Measurements from ENCODE around the gene RBM8A. TPM values are rescaled to one million over a fixed set of nuclear protein-coding genes. Genes with fewer than 3 reads are reported as not detected.

RBM8A gene
- total and polyA plus RNA-seq, 4 donors, result 48.8 to 66.2 (median 57.5) TPM

DNA sequence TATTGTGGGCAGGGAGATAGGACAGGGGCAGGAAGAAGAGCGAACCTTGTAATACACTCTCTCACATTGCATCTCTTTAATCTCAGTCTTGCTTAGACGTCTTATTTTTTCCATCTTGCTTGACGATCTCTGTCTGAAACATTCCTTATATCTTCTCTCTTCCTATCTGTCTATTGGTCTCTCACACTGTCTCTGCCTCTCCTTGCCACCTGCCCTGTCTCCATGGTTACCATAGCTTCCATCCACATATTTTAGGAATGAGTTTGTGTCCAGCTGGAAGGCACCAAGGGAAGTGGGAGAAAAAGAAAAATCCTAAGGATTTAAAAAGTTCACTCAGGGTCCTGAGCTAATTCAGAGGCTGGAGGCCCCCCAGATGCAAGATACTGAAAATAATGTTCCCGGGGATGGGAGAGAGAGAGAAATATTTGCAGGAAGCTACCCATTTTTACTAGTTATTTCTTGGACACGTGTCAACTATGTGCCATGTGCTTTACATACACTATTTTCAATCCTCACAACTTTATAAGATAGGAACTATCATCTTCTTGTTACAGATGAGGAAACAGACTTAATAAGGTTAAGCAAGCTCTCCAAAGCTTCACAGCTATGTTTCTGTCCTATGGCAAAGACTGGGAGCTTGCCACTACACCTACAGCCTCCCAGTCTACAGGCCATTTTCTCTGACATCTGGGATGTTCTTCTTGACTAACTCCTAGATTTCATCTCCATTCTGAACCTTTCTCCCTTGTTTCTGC is 36.2 kb upstream of the RBM8A start:
- peak overlapping the region in 2 of 3 donors; percentile 64 to 92 for H3K4me3 ChIP-seq (ENCODE audit: low read depth in 1 of 3, low read length in 3 of 3)
- no peak for TF ChIP-seq YY1 (IDR thresholded peaks at IDR 0.05)
- no peak for TF ChIP-seq JUND (IDR thresholded peaks at IDR 0.05)
- TF ChIP-seq GABPA (IDR thresholded peaks at IDR 0.05 in 1 of 2, conservative IDR thresholded peaks at IDR 0.05 in 1 of 2), result no peak
- TF ChIP-seq TAF1 (conservative IDR thresholded peaks at IDR 0.05), result no peak
- no peak for TF ChIP-seq HNF4G (IDR thresholded peaks at IDR 0.05)
- no peak for TF ChIP-seq RXRA (IDR thresholded peaks at IDR 0.05)
- TF ChIP-seq, protein P1, sequence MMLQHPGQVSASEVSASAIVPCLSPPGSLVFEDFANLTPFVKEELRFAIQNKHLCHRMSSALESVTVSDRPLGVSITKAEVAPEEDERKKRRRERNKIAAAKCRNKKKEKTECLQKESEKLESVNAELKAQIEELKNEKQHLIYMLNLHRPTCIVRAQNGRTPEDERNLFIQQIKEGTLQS (IDR thresholded peaks at IDR 0.05), result no peak
- TF ChIP-seq SP1 (IDR thresholded peaks at IDR 0.05), result no peak
- 73% methylated on average over 5 of the region's 5 CpGs for WGBS
- H3K9me3 ChIP-seq (ENCODE audit: control insufficient read depth in 4 of 4, low read length in 3 of 4), result peaks cover 0 to 3% (median under 1%) of the 10 kb centered on the region in 4 donors
- no peaks in the 10 kb centered on the region for H3K27me3 ChIP-seq (ENCODE audit: control insufficient read depth in 4 of 4, insufficient read depth in 4 of 4, low read length in 3 of 4)
- H3K36me3 ChIP-seq (ENCODE audit: control insufficient read depth in 4 of 4, insufficient read depth in 3 of 4, low read depth in 1 of 4, low read length in 3 of 4), result no peaks in the 10 kb centered on the region
- peak overlapping the region in 1 of 2 donors; percentile 93 for H3K9ac ChIP-seq (ENCODE audit: low read depth in 1 of 2, low read length in 2 of 2)
- peaks cover 8 to 53% (median 35%) of the 10 kb centered on the region in 4 donors for H3K4me1 ChIP-seq (ENCODE audit: control insufficient read depth in 4 of 4, insufficient read depth in 4 of 4, low read length in 3 of 4)
- DNase-seq (ENCODE audit: low spot score), result no peak
- peak overlapping the region; percentile 77 to 81 for H3K27ac ChIP-seq (ENCODE audit: low read depth in 1 of 2, low read length in 2 of 2)

DNA sequence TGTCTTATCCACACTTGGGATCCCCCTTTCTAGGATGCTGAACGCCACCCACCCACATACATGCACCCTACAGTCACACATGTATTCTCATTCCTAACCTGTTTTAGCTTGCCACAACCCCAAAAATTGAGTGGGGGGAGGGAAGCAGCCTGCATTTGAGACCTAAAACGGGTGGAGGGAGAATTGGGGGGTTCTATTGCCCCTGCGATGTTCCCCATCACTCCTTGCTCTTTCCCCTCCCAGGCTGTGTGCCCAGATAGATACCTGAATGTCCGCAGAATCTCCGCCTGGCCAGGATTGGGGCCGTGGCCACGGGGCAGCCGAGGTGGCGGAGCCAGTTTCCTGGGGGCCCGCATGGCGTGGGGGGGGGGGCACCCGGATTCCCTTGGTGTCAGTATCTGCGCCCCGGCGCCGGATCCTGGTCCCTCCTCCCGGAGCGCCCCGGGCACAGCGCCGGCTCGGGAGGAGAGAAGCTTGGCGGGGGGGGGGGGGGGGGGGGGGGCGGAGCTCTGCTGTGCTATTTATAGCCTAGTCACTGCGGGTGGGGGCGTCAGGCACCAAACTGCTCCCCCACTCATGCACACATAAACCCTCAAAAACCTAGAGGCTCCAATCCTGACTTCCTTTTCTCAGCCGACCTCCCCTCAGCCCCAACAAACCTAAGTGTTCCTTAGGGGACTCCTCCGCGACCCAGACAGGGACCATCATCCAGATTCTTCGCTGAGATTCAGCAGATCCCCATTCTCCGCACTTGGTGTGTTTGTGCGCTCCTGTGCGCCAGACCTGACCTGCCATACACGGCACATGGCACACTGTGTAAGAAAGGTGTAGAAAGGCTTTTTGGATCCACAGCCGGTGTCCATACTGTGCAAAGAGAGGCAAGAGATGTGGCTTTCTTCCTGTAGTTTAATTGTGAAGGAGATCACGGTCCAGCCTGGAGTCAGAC is 35.1 kb upstream of the RBM8A start:
- no peaks in the 10 kb centered on the region for H3K27me3 ChIP-seq (ENCODE audit: control insufficient read depth in 4 of 4, insufficient read depth in 4 of 4, low read length in 3 of 4)
- DNase-seq (ENCODE audit: low spot score), result no peak
- 17% methylated on average over 35 of the region's 36 CpGs for WGBS
- no peak overlapping the region for H3K9ac ChIP-seq (ENCODE audit: low read depth in 1 of 2, low read length in 2 of 2)
- H3K36me3 ChIP-seq (ENCODE audit: control insufficient read depth in 4 of 4, insufficient read depth in 3 of 4, low read depth in 1 of 4, low read length in 3 of 4), result no peaks in the 10 kb centered on the region
- H3K4me1 ChIP-seq (ENCODE audit: control insufficient read depth in 4 of 4, insufficient read depth in 4 of 4, low read length in 3 of 4), result peaks cover 8 to 59% (median 37%) of the 10 kb centered on the region in 4 donors
- H3K4me3 ChIP-seq (ENCODE audit: low read depth in 1 of 3, low read length in 3 of 3), result peak overlapping the region in 2 of 3 donors; percentile 56 to 62
- H3K9me3 ChIP-seq (ENCODE audit: control insufficient read depth in 4 of 4, low read length in 3 of 4), result peaks cover 0 to 3% (median under 1%) of the 10 kb centered on the region in 4 donors
- TF ChIP-seq SP1 (IDR thresholded peaks at IDR 0.05), result no peak
- peak overlapping the region in 1 of 2 donors; percentile 51 for H3K27ac ChIP-seq (ENCODE audit: low read depth in 1 of 2, low read length in 2 of 2)

DNA sequence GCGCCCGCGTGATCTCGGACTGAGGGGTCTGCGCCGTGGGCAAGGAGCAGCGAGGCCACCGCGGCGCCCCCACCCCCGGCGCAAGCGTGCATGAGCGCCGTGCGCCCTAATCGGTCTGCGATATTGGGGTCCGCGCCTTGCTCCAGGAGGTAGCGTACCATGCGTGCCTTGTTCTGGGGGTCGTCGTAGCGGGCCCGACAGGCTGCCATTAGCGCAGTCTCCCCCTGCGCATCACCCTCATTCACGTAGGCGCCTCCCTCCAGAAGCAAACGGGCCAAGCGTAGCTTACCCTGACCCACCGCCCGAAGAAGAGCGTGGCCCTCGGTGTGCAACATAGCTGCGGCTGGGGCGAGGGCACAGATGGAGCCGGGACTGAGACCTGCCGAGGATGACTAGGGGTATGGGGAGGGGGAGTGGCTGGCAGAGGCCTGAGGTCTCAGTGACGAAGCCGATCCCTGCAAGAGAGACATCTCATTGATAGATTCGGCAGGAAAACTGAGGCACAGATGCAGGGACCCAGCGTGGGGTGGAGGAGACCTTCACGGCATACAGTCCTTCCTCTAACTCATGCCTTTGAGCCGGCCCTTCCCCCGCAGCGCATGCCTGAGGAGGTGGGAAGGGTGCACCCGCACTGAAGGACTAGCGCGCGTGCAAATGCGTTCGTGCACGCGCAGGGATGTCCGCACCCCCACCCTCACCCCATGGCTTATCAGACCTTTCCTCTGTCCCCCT is 34.3 kb upstream of the RBM8A start:
- no peaks in the 10 kb centered on the region for H3K36me3 ChIP-seq (ENCODE audit: control insufficient read depth in 4 of 4, insufficient read depth in 3 of 4, low read depth in 1 of 4, low read length in 3 of 4)
- no peaks in the 10 kb centered on the region for H3K27me3 ChIP-seq (ENCODE audit: control insufficient read depth in 4 of 4, insufficient read depth in 4 of 4, low read length in 3 of 4)
- H3K9ac ChIP-seq (ENCODE audit: low read depth in 1 of 2, low read length in 2 of 2), result no peak overlapping the region
- no peaks in the 10 kb centered on the region for H3K9me3 ChIP-seq (ENCODE audit: control insufficient read depth in 4 of 4, low read length in 3 of 4)
- peak overlapping the region; percentile 39 to 62 (median 56) for H3K4me3 ChIP-seq (ENCODE audit: low read depth in 1 of 3, low read length in 3 of 3)
- peaks cover 8 to 67% (median 43%) of the 10 kb centered on the region in 4 donors for H3K4me1 ChIP-seq (ENCODE audit: control insufficient read depth in 4 of 4, insufficient read depth in 4 of 4, low read length in 3 of 4)
- peak overlapping the region in 1 of 2 donors; percentile 86 for H3K27ac ChIP-seq (ENCODE audit: low read depth in 1 of 2, low read length in 2 of 2)
- WGBS, result 5% methylated on average over 57 of the region's 57 CpGs
- no peak for TF ChIP-seq RXRA (IDR thresholded peaks at IDR 0.05)
- TF ChIP-seq, protein P2, sequence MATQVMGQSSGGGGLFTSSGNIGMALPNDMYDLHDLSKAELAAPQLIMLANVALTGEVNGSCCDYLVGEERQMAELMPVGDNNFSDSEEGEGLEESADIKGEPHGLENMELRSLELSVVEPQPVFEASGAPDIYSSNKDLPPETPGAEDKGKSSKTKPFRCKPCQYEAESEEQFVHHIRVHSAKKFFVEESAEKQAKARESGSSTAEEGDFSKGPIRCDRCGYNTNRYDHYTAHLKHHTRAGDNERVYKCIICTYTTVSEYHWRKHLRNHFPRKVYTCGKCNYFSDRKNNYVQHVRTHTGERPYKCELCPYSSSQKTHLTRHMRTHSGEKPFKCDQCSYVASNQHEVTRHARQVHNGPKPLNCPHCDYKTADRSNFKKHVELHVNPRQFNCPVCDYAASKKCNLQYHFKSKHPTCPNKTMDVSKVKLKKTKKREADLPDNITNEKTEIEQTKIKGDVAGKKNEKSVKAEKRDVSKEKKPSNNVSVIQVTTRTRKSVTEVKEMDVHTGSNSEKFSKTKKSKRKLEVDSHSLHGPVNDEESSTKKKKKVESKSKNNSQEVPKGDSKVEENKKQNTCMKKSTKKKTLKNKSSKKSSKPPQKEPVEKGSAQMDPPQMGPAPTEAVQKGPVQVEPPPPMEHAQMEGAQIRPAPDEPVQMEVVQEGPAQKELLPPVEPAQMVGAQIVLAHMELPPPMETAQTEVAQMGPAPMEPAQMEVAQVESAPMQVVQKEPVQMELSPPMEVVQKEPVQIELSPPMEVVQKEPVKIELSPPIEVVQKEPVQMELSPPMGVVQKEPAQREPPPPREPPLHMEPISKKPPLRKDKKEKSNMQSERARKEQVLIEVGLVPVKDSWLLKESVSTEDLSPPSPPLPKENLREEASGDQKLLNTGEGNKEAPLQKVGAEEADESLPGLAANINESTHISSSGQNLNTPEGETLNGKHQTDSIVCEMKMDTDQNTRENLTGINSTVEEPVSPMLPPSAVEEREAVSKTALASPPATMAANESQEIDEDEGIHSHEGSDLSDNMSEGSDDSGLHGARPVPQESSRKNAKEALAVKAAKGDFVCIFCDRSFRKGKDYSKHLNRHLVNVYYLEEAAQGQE (IDR thresholded peaks at IDR 0.05), result no peak
- no peak for DNase-seq (ENCODE audit: low spot score)
